Skeletal muscle tissue (tissue), 4 donors: ENCODE data around the gene FARSB. TPM values are rescaled to one million over a fixed set of nuclear protein-coding genes. Genes with fewer than 3 reads are reported as not detected.

Experiments used
- H3K27ac ChIP-seq: one replicate; pipeline ENCODE4 v1.7.0; 2013; ENCODE audit warnings: mild to moderate bottlenecking, low read depth, low read length, inconsistent platforms
- H3K27me3 ChIP-seq, 3 donors: one replicate each; pipeline ENCODE4 v1.7.0; 2013; ENCODE audit warnings: low read length in 3 of 3; ENCODE audit not compliant: control insufficient read depth in 3 of 3, insufficient read depth in 3 of 3
- H3K36me3 ChIP-seq, 3 donors: one replicate each; pipeline ENCODE4 v1.7.0; 2013; ENCODE audit warnings: low read length in 3 of 3; ENCODE audit not compliant: control insufficient read depth in 3 of 3, insufficient read depth in 3 of 3
- H3K4me1 ChIP-seq, 3 donors: one replicate each; pipeline ENCODE4 v1.7.0; 2013; ENCODE audit warnings: low read length in 3 of 3, mild to moderate bottlenecking in 3 of 3; ENCODE audit not compliant: control insufficient read depth in 3 of 3, insufficient read depth in 3 of 3
- H3K4me3 ChIP-seq, 3 donors: one replicate each; pipeline ENCODE4 v1.7.0; 2013; ENCODE audit warnings: low read length in 3 of 3
- H3K9ac ChIP-seq, 3 donors: one replicate each; pipeline ENCODE4 v1.7.0; 2013; ENCODE audit warnings: low read length in 3 of 3, mild to moderate bottlenecking in 3 of 3, moderate library complexity in 2 of 3, low read depth in 1 of 3
- H3K9me3 ChIP-seq, 3 donors: one replicate each; pipeline ENCODE4 v1.7.0; 2013; ENCODE audit warnings: low read length in 3 of 3; ENCODE audit not compliant: control insufficient read depth in 3 of 3
- total RNA-seq: library from RNA; depleted of rRNA; stranded (reverse); fragments of >200 nt; gene quantifications from one replicate; pipeline ENCODE4 v1.2.3, GENCODE V29; 2014
- donor health status: Osteomylitis.

The FARSB gene
- total RNA-seq, 1 donor from 2014 or later, result 18.8 TPM

DNA sequence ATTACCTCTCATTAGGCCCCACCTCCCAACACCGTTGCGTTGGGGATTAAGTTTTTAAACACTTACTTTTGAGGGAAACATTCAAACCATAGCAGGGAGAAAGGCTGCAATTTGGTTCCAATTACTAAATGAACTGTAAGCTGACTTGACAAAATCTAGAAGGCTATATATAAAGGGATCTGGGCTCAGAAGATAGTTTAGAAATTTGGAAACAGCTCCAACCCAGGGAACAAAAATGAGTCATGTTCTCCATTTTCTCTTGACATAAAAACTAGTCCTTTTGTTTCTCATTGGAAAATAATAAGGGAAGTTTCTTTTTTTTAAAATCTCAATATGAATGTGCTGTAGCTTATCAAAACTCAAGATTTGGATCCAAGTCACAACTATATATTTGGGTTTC lies 33.0 kb upstream of the FARSB start:
- Histone ChIP-seq H3K4me1 (peaks cover 0 to 2% (median 0%) of the 10 kb centered on the region in 3 donors), H3K27me3 (no peaks in the 10 kb centered on the region), H3K4me3 (no peak overlapping the region), H3K9ac (no peak overlapping the region), H3K9me3 (no peaks in the 10 kb centered on the region), H3K36me3 (no peaks in the 10 kb centered on the region), H3K27ac (no peak overlapping the region)

DNA sequence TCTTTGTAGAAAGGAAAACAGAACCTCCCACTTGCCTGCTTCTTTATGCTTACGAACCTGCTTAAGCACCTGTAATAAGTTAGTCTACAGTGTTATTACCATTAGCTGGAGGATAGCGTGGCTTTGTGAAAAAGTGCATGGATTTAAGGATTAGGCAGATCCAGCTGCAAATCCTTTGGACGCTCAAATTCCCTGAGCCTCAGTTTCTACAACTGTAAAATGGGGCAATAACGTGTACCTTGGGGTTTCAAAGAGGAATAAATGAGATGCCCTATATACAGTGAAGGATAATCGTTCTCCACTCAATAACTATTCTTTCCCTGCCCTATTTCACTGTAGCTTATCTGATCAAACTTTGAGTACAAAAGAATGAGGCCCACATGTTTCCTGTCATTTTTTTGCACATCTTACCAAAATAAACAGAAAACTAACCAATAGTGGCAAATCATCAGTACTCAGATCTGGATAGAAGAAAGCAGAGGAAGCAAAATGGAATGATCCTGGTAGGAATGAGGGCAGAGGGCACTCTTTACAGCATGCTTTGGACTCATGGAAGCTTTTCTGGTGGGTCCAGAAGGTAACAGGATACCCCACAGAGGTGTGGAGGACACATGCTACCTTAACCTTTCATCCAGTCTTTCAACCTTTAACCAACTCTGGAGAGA lies 30.3 kb upstream of the FARSB start:
- Histone ChIP-seq H3K4me3 (no peak overlapping the region), H3K27ac (no peak overlapping the region), H3K9ac (no peak overlapping the region), H3K4me1 (peaks cover 0 to 2% (median 0%) of the 10 kb centered on the region in 3 donors), H3K36me3 (no peaks in the 10 kb centered on the region), H3K27me3 (no peaks in the 10 kb centered on the region), H3K9me3 (no peaks in the 10 kb centered on the region)

DNA sequence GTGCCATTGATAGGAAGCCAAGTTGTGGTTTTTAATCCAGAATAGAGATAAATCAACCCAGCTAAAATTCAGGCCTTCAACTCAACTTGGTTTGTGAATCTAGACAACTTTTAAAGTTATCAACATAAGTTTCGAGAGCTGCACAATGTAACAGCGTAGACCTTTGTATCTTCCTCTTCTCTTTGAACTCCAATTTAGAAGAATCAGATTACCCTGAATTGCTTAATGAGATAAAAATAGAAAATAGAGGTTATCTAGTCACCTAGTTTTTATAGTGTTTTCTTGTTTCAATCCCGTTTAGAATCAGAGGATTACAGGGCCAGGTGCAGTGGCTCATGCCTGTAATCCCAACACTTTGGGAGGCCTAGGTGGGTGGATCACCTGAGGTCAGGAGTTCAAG lies 27.9 kb upstream of the FARSB start:
- H3K9me3 ChIP-seq, result no peaks in the 10 kb centered on the region
- no peak overlapping the region for H3K4me3 ChIP-seq
- H3K36me3 ChIP-seq, result no peaks in the 10 kb centered on the region
- no peaks in the 10 kb centered on the region for H3K4me1 ChIP-seq
- no peak overlapping the region for H3K27ac ChIP-seq
- H3K27me3 ChIP-seq, result peaks cover 0 to 6% (median 0%) of the 10 kb centered on the region in 3 donors
- H3K9ac ChIP-seq, result no peak overlapping the region

DNA sequence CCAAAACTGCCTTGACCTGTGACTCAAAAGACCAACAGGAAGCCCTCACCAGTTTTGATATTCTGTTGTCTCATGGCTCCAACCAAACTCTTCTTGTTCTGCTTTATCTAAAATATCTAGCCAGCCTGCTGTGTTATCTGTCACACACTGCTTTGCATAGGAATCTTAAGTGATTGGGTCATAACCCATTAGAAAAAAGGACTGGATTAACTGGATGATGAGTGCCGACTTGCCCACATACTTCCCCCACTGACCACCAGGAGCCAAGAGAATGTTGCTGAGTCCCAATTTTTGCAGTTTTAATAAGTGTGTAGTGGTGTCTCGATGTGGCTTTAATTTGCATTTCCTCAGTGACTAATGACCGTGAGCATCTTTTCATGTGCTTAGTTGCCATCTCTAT lies 22.1 kb upstream of the FARSB start:
- Histone ChIP-seq H3K36me3 (no peaks in the 10 kb centered on the region), H3K9ac (no peak overlapping the region), H3K4me3 (no peak overlapping the region), H3K27ac (no peak overlapping the region), H3K27me3 (peaks cover 0 to 7% (median 4%) of the 10 kb centered on the region in 3 donors), H3K4me1 (no peaks in the 10 kb centered on the region), H3K9me3 (no peaks in the 10 kb centered on the region)

DNA sequence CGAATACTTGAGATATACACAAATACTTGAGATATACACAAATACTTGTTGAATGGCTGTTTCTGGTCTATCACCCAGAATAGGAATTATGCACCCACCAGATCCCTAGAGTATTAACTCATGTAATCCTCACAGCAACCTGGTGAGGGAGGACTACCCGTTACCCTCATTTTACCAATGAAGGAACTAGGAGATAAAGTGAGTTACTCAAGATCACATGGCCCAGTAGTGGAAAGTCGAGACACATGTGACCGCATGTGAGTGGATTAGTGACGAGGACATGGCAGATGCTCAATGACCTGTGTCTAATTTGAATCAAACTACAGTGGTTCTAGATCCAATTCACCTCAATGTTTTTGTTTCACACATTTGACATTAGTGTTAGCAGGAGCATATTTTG lies 18.0 kb upstream of the FARSB start:
- no peak overlapping the region for H3K9ac ChIP-seq
- H3K9me3 ChIP-seq, result no peaks in the 10 kb centered on the region
- peaks cover 0 to 13% (median 4%) of the 10 kb centered on the region in 3 donors for H3K27me3 ChIP-seq
- H3K4me1 ChIP-seq, result peaks cover 2 to 10% (median 10%) of the 10 kb centered on the region in 3 donors
- no peak overlapping the region for H3K4me3 ChIP-seq
- no peak overlapping the region for H3K27ac ChIP-seq
- no peaks in the 10 kb centered on the region for H3K36me3 ChIP-seq

DNA sequence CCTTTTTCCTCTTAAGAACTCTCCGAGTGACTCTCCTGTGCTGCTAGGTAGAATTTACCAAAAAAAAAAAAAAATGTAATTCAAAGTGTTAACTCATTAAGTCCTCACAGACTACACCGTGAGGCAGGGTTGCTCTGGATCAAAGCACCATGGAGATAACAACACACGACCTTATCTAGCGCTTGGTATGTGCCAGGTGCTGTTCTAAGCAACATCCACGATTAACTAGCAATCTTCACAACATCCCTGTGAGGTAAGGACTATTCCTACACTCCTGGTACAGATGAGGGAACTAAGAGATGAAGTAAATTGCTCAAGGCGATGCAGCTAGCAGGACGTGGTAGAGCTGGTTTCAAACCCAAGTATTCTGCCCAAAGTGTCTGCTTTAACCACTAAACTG lies 17.4 kb upstream of the FARSB start:
- Histone ChIP-seq H3K4me3 (no peak overlapping the region), H3K9ac (no peak overlapping the region), H3K27ac (no peak overlapping the region), H3K27me3 (peaks cover 0 to 11% (median 4%) of the 10 kb centered on the region in 3 donors), H3K9me3 (no peaks in the 10 kb centered on the region), H3K36me3 (no peaks in the 10 kb centered on the region), H3K4me1 (peaks cover 2 to 10% (median 10%) of the 10 kb centered on the region in 3 donors)

DNA sequence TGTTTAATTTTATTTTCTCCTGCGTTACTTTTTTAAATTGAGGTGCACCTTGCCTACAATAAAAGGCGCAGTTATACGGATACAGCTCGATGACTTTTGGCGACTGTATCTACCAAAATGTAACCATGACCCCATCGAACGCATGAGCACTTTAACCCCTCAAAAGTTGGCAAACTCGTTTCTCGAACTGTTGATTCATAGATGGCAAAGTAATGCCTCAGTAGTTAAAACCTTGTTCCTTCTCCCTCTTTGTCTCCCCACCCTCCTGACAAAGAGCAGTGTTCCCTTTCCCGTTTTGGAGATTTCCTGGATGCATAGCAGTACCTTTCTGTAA lies 16.1 kb upstream of the FARSB start:
- H3K27me3 ChIP-seq, result peaks cover 0 to 11% (median 4%) of the 10 kb centered on the region in 3 donors
- no peaks in the 10 kb centered on the region for H3K9me3 ChIP-seq
- no peaks in the 10 kb centered on the region for H3K36me3 ChIP-seq
- H3K27ac ChIP-seq, result no peak overlapping the region
- H3K9ac ChIP-seq, result peak overlapping the region; percentile 54 to 83 (median 60)
- H3K4me1 ChIP-seq, result peaks cover 2 to 10% (median 10%) of the 10 kb centered on the region in 3 donors
- H3K4me3 ChIP-seq, result peak overlapping the region; percentile 70 to 79 (median 75)

DNA sequence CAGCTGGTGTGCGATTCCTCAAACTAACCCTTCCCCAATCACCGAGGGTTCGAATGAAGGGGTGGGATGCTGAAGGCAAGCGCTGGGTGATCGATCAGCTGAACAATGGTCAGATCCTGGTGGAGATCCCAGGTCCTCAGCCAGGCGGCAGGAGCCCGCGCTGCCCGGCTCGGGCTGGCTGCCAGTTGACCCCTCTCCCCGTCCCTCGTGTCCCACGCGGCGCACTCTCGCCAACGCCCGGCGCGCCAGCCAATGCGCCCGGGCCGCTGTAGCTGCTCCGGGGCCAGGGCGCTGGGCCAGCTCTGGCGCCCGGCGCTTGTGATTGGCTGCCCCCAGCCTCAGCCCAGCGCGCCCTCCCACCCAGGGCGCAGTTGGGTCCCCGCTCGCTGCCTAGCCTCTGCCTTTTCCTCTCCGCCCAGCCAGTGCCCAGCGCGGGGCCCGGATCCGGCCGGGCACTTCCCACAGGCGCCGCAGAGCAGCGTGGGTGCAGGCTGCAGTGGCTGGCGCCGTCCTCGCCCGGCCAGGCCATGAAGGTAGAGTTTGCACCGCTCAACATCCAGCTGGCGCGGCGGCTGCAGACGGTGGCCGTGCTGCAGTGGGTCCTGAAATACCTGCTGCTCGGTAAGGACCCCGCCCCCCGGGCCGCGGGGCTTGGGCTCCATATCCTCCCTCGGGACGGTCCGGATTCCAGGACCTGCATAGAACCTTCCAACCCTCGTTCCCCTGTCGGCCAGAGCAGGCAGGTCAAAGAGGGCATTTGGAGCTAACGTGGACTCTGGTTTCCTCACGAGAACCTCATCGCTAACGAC lies 15.6 kb upstream of the FARSB start, which contains the start of gene MOGAT1:
Gene MOGAT1, plus strand, starts transcription at position 400 of the 809 bp plus-strand sequence. Its CDS starts 128 bp downstream, at position 528.
- peak within 1 kb of the TSS; percentile 54 to 83 (median 60) for H3K9ac ChIP-seq
- peaks cover 2 to 10% (median 10%) of the 10 kb centered on the region in 3 donors for H3K4me1 ChIP-seq
- H3K27me3 ChIP-seq, result peaks cover 0 to 11% (median 4%) of the 10 kb centered on the region in 3 donors
- H3K36me3 ChIP-seq, result no peaks in the 10 kb centered on the region
- H3K27ac ChIP-seq, result no peak within 1 kb of the TSS
- H3K4me3 ChIP-seq, result peak within 1 kb of the TSS; percentile 70 to 79 (median 75)
- no peaks in the 10 kb centered on the region for H3K9me3 ChIP-seq

DNA sequence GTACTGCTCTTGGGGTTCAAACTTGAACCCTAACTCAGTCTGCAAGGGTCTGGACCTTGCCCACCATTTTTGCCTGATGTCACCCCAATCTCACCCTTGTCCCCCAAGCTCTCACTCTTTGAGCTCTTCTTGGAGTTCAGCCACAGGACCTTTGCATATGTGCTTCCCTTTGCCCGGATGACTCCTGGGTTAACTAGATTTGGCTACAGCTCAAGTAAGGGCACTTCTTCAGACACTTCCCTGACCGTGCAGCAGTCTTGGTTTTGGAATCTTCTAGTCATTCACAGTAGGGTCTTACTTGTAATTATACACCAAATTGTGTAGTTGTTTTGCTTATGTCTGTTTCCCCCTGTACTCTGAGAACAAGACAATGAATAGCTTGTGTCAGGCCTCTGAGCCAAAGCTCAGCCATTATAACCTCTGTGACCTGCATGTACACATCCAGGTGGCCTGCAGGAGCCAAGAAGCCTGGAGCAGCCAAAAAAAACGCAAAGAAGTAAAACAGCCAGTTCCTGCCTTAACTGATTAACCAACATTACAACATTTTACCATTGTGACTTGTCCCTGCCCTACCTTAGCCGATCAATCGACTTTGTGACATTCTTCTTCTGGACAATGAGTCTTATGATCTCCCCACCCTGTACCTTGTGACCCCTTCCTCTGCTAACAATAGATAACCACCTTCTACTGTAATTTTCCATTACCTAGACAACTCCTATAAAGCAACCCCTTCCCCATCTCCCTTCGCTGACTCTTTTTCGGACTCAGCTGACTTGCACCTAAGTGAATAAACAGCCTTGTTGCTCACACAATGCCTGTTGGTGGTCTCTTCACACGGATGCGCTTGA lies 14.5 kb upstream of the FARSB start:
- no peak overlapping the region for H3K9ac ChIP-seq
- no peak overlapping the region for H3K27ac ChIP-seq
- peaks cover 0 to 11% (median 4%) of the 10 kb centered on the region in 3 donors for H3K27me3 ChIP-seq
- peaks cover 2 to 10% (median 10%) of the 10 kb centered on the region in 3 donors for H3K4me1 ChIP-seq
- H3K4me3 ChIP-seq, result no peak overlapping the region
- H3K9me3 ChIP-seq, result no peaks in the 10 kb centered on the region
- no peaks in the 10 kb centered on the region for H3K36me3 ChIP-seq
